Measurements from ENCODE around the gene CCNY.

DNA sequence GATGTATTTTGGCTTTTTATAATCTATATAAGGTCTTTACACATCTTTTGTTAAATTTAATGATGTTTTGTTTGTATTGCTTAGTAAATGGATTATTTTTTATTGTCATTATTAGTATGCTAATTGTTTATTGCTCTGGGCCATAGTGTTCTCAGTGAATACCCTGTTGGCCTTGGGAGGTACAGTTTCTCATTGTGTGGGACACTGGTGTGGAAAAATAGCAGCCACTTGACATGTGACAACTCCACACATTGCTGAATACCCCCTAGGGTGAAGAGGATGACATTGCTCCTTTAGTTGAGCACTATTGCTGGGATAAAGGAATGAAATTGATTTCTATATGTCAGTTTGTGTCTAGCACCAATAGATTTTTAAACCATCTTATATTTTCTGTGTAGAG is 130.9 kb downstream of the CCNY start:
- TF ChIP-seq, protein P1, sequence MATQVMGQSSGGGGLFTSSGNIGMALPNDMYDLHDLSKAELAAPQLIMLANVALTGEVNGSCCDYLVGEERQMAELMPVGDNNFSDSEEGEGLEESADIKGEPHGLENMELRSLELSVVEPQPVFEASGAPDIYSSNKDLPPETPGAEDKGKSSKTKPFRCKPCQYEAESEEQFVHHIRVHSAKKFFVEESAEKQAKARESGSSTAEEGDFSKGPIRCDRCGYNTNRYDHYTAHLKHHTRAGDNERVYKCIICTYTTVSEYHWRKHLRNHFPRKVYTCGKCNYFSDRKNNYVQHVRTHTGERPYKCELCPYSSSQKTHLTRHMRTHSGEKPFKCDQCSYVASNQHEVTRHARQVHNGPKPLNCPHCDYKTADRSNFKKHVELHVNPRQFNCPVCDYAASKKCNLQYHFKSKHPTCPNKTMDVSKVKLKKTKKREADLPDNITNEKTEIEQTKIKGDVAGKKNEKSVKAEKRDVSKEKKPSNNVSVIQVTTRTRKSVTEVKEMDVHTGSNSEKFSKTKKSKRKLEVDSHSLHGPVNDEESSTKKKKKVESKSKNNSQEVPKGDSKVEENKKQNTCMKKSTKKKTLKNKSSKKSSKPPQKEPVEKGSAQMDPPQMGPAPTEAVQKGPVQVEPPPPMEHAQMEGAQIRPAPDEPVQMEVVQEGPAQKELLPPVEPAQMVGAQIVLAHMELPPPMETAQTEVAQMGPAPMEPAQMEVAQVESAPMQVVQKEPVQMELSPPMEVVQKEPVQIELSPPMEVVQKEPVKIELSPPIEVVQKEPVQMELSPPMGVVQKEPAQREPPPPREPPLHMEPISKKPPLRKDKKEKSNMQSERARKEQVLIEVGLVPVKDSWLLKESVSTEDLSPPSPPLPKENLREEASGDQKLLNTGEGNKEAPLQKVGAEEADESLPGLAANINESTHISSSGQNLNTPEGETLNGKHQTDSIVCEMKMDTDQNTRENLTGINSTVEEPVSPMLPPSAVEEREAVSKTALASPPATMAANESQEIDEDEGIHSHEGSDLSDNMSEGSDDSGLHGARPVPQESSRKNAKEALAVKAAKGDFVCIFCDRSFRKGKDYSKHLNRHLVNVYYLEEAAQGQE (IDR thresholded peaks at IDR 0.05; ENCODE audit: insufficient read depth in 1 of 2, low read depth in 2 of 2, low read length in 2 of 2) = no peak
- TF ChIP-seq POLR2AphosphoS5 (IDR thresholded peaks at IDR 0.05; ENCODE audit: low read depth, low read length) (no peak), SIN3A (IDR thresholded peaks at IDR 0.05; ENCODE audit: borderline replicate concordance, insufficient read depth, low read length) (no peak), TAF1 (IDR thresholded peaks at IDR 0.05; ENCODE audit: borderline replicate concordance, insufficient read depth, low read length) (no peak)
